GM10266 (cell line): ENCODE measurements around the gene SOWAHA.

ENCODE experiments used
- DNase-seq: peaks from one replicate; pipeline ENCODE4 v3.0.0; 2012; ENCODE audit errors: extremely low spot score
- CTCF ChIP-seq: IDR thresholded peaks from 2 replicates; pipeline ENCODE4 v1.5.1; 2012; ENCODE audit warnings: mild to moderate bottlenecking, low read depth; ENCODE audit not compliant: control insufficient read depth, insufficient read depth; ENCODE audit errors: missing control alignments

The SOWAHA gene

DNA sequence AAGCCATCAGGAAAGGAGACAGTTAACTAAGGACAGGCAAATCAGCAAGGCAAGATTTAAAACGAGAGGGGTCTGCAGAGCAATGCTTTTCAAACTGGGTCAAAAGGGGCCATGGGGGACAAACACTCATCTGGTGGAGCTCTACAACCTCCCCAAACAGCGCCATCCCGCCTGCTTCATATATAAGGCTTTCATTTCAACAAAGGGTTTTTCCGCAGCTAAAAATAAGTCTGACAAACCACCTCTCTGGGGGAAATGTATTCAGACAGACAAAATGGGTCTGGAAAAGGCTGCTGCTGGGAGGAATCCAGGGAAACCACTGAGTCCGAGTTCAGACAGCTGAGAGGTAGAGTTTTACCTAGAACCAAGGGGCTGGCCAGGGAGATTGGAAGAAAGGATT lies 27.7 kb upstream of the SOWAHA start:
- DNase-seq = no peak
- TF ChIP-seq CTCF = no peak

DNA sequence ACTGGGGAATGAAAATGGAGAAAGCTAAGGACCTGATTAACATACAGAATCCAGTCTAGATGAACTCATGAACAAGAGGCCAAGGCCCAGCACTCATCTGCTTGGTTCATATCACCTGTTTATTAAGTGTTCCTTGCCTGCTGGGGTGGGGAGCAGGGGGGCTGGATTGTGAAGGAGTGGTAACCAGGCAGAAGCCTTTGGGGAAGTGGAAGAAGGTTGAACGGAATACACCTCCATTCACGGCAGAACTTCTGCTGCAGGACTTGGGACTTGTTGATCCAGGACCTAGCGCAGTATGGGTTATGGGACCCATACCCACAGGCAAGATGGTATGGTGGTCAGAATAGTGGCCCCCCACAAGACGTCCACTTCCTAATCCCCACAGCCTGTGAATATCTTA lies 27.2 kb upstream of the SOWAHA start:
- no peak for DNase-seq
- TF ChIP-seq CTCF = no peak

DNA sequence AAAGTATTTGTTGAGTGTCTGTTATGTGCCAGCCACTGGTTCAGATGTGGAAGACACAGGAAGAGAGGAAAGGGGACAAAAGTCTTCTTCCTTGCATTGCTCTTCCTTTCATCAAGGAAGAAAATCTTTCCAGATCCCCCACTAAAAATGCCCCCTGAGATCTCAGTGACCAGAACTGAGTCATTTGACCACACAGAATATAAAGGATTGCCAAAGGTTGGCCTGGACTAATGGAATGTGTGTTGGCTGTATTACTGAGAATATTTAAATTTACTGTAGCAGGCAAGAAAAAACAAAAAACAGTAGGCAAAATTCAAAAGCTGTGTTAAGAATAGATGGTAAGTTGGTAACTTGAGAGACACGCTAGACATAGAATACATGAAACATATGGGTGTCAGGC lies 26.0 kb upstream of the SOWAHA start:
- DNase-seq = no peak
- no peak for TF ChIP-seq CTCF

- DNase-seq = no peak
- no peak for TF ChIP-seq CTCF
These were observed 24.6 kb upstream of the SOWAHA start for GRCh38 chr5:132788508-132788907.

GRCh38 chr5:132788990-132789886 lies 23.9 kb upstream of the SOWAHA start:
- DNase-seq = no peak
- TF ChIP-seq CTCF = no peak

- DNase-seq = no peak
- TF ChIP-seq CTCF = no peak
These were observed 22.8 kb upstream of the SOWAHA start for GRCh38 chr5:132790201-132790865.

DNA sequence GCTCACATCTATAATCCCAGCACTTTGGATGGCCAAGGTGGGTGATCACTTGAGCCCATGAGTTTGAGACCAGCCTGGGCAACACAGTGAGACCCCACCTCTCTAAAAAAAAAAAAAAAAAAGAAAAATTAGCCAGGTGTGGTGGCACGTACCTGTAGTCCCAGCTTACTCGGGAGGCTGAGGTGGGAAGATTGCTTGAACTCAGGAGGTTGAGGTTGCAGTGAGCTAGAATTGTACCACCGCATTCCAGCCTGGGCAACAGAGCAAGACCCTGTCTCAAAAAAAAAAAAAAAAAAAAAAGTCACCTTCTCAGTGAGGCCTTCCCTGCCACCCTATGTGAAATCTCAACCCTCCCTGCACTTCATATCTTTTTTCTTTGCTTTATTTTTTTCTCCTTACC lies 22.1 kb upstream of the SOWAHA start:
- TF ChIP-seq CTCF = no peak
- DNase-seq = no peak
